Esophagus muscularis mucosa (tissue), 3 donors: ENCODE measurements around the gene ABCC3.
A peak's percentile ranks its signal among the peaks of the same experiment; 100 is the strongest.

Source experiments
- CTCF ChIP-seq, 3 experiments: fragments of 200-600 bp in 2 of 3; fragments of 450-650 bp in 1 of 3; sonication (generic) in 2 of 3; IDR thresholded peaks; one replicate each; pipeline ENCODE4 v1.5.1; 2017 to 2019; ENCODE audit warnings: antibody characterized with exemption in 3 of 3, mild to moderate bottlenecking in 2 of 3, moderate library complexity in 1 of 3
- POLR2A ChIP-seq: fragments of 450-650 bp; IDR thresholded peaks from one replicate; pipeline ENCODE4 v1.6.1; 2017; ENCODE audit warnings: antibody characterized with exemption, moderate library complexity, mild to moderate bottlenecking, low read depth
- POLR2AphosphoS5 ChIP-seq, 2 donors: sonication (generic); formaldehyde crosslinking; IDR thresholded peaks; one replicate each; pipeline ENCODE4 v1.6.1; 2017; ENCODE audit warnings: antibody characterized with exemption in 2 of 2

DNA sequence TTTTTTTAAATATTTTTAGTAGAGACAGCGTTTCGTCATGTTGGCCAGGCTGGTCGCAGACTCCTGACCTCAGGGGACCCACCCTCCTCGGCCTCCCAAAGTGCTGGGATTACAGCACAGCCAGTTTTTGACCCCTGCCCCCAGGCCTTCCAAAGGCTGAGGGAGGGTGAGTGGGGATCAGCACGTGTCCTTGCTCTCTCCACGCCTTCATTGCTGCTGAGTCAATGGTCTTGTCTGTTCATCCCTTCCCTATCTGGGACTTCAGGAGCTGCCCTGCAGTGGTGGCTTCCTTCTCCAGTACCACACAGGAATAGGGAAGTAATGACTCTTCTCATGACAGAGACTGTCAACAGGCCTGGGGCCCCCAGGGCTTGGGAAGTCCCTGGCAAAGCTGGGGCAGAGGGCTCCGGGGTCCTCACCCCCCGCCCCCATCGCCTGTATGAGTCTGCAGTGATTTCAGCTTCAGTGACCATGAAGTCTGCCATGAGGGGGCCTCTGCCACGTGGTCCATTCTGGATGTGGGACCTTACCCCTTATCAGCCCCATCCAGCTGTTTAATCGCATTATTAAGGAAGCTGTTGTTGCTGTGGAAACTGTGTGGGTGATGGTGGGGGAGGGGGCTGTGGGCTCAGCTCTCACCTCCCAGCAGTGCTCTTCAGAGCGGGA, 6.1 kb downstream of the ABCC3 start:
- TF ChIP-seq POLR2A = no peak
- TF ChIP-seq CTCF (IDR thresholded peaks at IDR 0.05) = no peak
- TF ChIP-seq POLR2AphosphoS5 (IDR thresholded peaks at IDR 0.05) = peak in 1 of 2 donors; percentile 10
